Peyer's patch (tissue), 4 donors: Measurements from ENCODE around the gene TMEM88. TPM values are rescaled to one million over a fixed set of nuclear protein-coding genes. Genes with fewer than 3 reads are reported as not detected.

Experiments
- DNase-seq, 3 donors: peaks; one replicate each; pipeline ENCODE4 v3.0.0-alpha.2; 2017 to 2019
- H3K27ac ChIP-seq, 4 donors: fragments of 200-600 bp; sonication (generic); one replicate each; pipeline ENCODE4 v1.5.1; 2016 to 2019
- H3K27me3 ChIP-seq, 2 donors: fragments of 200-600 bp; sonication (generic); one replicate each; pipeline ENCODE4 v1.5.1; 2019
- H3K36me3 ChIP-seq, 3 donors: fragments of 200-600 bp; sonication (generic); one replicate each; pipeline ENCODE4 v1.5.1; 2016 to 2019
- H3K4me1 ChIP-seq, 4 donors: fragments of 200-600 bp; sonication (generic); one replicate each; pipeline ENCODE4 v1.5.1; 2016 to 2019
- H3K4me3 ChIP-seq, 4 donors: fragments of 200-600 bp; sonication (generic); 1 replicate in 3 of 4; 2 replicates in 1 of 4; pipeline ENCODE4 v1.5.1; 2016 to 2019; ENCODE audit warnings: mild to moderate bottlenecking in 1 of 4
- H3K9me3 ChIP-seq, 4 donors: fragments of 200-600 bp; sonication (generic); one replicate each; pipeline ENCODE4 v1.5.1; 2016 to 2019; ENCODE audit warnings: mild to moderate bottlenecking in 1 of 4
- POLR2A ChIP-seq, 2 donors: fragments of 450-650 bp; IDR thresholded peaks; one replicate each; pipeline ENCODE4 v1.5.1; 2017; ENCODE audit warnings: antibody characterized with exemption in 2 of 2, mild to moderate bottlenecking in 2 of 2, moderate library complexity in 2 of 2
- total RNA-seq, 4 donors: library from RNA; depleted of rRNA; stranded (reverse); fragments of >200 nt; gene quantifications; one replicate each; pipeline ENCODE4 v1.1.0, GENCODE V29; 2016
- TF ChIP-seq, protein P1 (sequence below), 6 experiments: fragments of 450-650 bp in 4 of 6; fragments of 200-600 bp in 2 of 6; sonication (generic) in 1 of 6; IDR thresholded peaks; one replicate each; pipeline ENCODE4 v1.5.1; 2017 to 2019; ENCODE audit warnings: antibody characterized with exemption in 6 of 6, mild to moderate bottlenecking in 3 of 6, moderate library complexity in 1 of 6

Gene TMEM88
- total RNA-seq, 4 donors from 2014 or later, result 3.4 to 29.7 (median 12.9) TPM

DNA sequence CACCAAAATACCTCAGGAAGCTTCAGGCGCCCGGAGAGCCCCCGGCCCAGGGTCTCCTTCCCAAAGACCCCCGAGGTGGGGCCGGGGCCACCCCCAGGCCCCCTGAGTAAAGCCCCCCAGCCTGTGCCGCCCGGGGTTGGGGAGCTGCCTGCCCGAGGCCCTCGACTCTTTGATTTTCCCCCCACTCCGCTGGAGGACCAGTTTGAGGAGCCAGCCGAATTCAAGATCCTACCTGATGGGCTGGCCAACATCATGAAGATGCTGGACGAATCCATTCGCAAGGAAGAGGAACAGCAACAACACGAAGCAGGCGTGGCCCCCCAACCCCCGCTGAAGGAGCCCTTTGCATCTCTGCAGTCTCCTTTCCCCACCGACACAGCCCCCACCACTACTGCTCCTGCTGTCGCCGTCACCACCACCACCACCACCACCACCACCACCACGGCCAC lies 6.7 kb upstream of the TMEM88 start:
- Histone ChIP-seq H3K36me3 (peaks cover 0 to 75% (median 0%) of the 10 kb centered on the region in 3 donors), H3K27ac (no peak overlapping the region), H3K27me3 (no peaks in the 10 kb centered on the region), H3K4me1 (peaks cover 4 to 34% (median 16%) of the 10 kb centered on the region in 4 donors), H3K4me3 (no peak overlapping the region), H3K9me3 (no peaks in the 10 kb centered on the region)
- DNase-seq, result peak in 1 of 3 donors; percentile 40
- TF ChIP-seq, protein P1, sequence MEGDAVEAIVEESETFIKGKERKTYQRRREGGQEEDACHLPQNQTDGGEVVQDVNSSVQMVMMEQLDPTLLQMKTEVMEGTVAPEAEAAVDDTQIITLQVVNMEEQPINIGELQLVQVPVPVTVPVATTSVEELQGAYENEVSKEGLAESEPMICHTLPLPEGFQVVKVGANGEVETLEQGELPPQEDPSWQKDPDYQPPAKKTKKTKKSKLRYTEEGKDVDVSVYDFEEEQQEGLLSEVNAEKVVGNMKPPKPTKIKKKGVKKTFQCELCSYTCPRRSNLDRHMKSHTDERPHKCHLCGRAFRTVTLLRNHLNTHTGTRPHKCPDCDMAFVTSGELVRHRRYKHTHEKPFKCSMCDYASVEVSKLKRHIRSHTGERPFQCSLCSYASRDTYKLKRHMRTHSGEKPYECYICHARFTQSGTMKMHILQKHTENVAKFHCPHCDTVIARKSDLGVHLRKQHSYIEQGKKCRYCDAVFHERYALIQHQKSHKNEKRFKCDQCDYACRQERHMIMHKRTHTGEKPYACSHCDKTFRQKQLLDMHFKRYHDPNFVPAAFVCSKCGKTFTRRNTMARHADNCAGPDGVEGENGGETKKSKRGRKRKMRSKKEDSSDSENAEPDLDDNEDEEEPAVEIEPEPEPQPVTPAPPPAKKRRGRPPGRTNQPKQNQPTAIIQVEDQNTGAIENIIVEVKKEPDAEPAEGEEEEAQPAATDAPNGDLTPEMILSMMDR (IDR thresholded peaks at IDR 0.05), result no peak
- TF ChIP-seq POLR2A (IDR thresholded peaks at IDR 0.05), result no peak

DNA sequence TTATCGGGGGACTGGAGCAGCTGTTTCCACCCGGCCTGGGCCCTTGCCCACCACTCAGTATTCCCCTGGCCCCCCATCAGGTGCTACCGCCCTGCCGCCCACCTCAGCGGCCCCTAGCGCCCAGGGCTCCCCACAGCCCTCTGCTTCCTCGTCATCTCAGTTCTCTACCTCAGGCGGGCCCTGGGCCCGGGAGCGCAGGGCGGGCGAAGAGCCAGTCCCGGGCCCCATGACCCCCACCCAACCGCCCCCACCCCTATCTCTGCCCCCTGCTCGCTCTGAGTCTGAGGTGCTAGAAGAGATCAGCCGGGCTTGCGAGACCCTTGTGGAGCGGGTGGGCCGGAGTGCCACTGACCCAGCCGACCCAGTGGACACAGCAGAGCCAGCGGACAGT lies 6.1 kb upstream of the TMEM88 start:
- no peak overlapping the region for H3K4me3 ChIP-seq
- TF ChIP-seq, protein P1 (IDR thresholded peaks at IDR 0.05), result no peak
- TF ChIP-seq POLR2A (IDR thresholded peaks at IDR 0.05), result no peak
- H3K27ac ChIP-seq, result no peak overlapping the region
- H3K36me3 ChIP-seq, result peaks cover 0 to 81% (median 0%) of the 10 kb centered on the region in 3 donors
- no peaks in the 10 kb centered on the region for H3K27me3 ChIP-seq
- H3K4me1 ChIP-seq, result peaks cover 4 to 34% (median 16%) of the 10 kb centered on the region in 4 donors
- H3K9me3 ChIP-seq, result no peaks in the 10 kb centered on the region
- DNase-seq, result no peak

DNA sequence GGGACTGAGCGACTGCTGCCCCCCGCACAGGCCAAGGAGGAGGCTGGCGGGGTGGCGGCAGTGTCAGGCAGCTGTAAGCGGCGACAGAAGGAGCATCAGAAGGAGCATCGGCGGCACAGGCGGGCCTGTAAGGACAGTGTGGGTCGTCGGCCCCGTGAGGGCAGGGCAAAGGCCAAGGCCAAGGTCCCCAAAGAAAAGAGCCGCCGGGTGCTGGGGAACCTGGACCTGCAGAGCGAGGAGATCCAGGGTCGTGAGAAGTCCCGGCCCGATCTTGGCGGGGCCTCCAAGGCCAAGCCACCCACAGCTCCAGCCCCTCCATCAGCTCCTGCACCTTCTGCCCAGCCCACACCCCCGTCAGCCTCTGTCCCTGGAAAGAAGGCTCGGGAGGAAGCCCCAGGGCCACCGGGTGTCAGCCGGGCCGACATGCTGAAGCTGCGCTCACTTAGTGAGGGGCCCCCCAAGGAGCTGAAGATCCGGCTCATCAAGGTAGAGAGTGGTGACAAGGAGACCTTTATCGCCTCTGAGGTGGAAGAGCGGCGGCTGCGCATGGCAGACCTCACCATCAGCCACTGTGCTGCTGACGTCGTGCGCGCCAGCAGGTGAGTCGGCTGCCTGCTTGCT lies 5.6 kb upstream of the TMEM88 start:
- H3K4me3 ChIP-seq, result no peak overlapping the region
- TF ChIP-seq, protein P1 (IDR thresholded peaks at IDR 0.05), result no peak
- no peak for TF ChIP-seq POLR2A (IDR thresholded peaks at IDR 0.05)
- no peak for DNase-seq
- no peak overlapping the region for H3K27ac ChIP-seq
- H3K9me3 ChIP-seq, result no peaks in the 10 kb centered on the region
- H3K27me3 ChIP-seq, result no peaks in the 10 kb centered on the region
- peaks cover 0 to 86% (median 0%) of the 10 kb centered on the region in 3 donors for H3K36me3 ChIP-seq
- H3K4me1 ChIP-seq, result peaks cover 4 to 34% (median 16%) of the 10 kb centered on the region in 4 donors

DNA sequence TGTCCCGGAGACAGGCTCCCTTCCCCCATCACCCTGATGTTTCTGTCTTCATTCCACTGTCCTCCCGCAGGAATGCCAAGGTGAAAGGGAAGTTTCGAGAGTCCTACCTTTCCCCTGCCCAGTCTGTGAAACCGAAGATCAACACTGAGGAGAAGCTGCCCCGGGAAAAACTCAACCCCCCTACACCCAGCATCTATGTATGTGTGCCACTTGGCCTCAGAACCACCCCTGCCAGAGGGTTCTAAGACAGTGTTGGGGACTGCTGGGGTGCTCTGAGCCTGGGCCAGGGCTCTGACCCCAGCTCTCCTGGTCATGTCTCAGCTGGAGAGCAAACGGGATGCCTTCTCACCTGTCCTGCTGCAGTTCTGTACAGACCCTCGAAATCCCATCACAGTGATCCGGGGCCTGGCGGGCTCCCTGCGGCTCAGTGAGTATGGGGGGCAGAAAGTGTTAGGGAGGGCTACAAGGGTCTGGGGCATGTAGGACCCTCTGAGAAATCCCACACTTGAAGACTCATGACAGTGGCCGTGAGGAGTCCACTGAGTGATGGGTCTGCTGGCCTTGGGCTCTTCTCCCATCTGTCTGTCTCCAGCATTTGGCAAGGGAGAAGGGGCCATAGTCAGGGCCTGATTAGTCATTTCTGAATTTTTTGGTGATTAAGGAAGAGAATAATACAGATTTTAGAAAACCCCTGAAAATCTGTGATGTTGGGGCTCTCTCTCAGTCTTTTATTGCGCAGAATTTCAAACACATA lies 4.9 kb upstream of the TMEM88 start:
- H3K27ac ChIP-seq, result no peak overlapping the region
- DNase-seq, result no peak
- H3K4me1 ChIP-seq, result peaks cover 4 to 40% (median 15%) of the 10 kb centered on the region in 4 donors
- no peak for TF ChIP-seq POLR2A (IDR thresholded peaks at IDR 0.05)
- TF ChIP-seq, protein P1 (IDR thresholded peaks at IDR 0.05), result no peak
- H3K9me3 ChIP-seq, result no peaks in the 10 kb centered on the region
- peaks cover 0 to 93% (median 0%) of the 10 kb centered on the region in 3 donors for H3K36me3 ChIP-seq
- H3K27me3 ChIP-seq, result no peaks in the 10 kb centered on the region
- H3K4me3 ChIP-seq, result no peak overlapping the region

DNA sequence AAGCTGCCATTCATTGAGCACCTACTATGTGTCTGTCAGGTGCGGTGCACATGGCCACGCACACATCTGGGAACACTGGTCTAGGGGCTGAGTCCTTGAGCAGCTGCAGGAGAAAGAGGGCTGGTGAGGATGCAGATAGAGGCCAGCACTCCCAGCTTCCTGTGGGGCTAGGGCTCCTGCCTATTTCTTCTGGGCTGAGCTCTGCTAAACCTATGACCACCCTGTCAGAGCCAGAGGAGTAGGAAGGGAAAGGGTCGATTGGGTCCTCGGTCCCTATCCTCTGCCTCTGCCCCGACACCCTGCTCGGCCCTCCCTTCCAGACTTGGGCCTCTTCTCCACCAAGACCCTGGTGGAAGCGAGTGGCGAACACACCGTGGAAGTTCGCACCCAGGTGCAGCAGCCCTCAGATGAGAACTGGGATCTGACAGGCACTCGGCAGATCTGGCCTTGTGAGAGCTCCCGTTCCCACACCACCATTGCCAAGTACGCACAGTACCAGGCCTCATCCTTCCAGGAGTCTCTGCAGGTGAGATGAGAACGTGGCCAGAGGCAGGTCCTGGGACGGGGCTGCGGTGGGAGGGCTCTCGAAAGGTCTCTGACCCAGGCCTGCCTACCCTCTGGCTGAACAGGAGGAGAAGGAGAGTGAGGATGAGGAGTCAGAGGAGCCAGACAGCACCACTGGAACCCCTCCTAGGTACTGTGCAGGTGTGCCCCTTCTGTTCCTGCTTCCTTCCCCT lies 4.0 kb upstream of the TMEM88 start:
- Histone ChIP-seq H3K27me3 (no peaks in the 10 kb centered on the region), H3K27ac (peak overlapping the region in 3 of 4 donors; percentile 14 to 72 (median 52)), H3K4me1 (peaks cover 4 to 40% (median 12%) of the 10 kb centered on the region in 4 donors), H3K36me3 (peaks cover 0 to 91% (median 0%) of the 10 kb centered on the region in 3 donors), H3K9me3 (no peaks in the 10 kb centered on the region), H3K4me3 (peak overlapping the region in 3 of 4 donors; percentile 21 to 38 (median 26))
- DNase-seq, result no peak
- TF ChIP-seq POLR2A (IDR thresholded peaks at IDR 0.05), result no peak
- TF ChIP-seq, protein P1 (IDR thresholded peaks at IDR 0.05), result no peak
